Smooth muscle cell (in vitro differentiated cells): ENCODE measurements around the gene FXYD2. TPM values are rescaled to one million over a fixed set of nuclear protein-coding genes. Genes with fewer than 3 reads are reported as not detected.

Source experiments
- DNase-seq: peaks from one replicate; lab custom pipeline; 2025; ENCODE audit not compliant: unreplicated experiment; lab: John Stamatoyannopoulos, UW
- H2AFZ ChIP-seq: fragments of 200-600 bp; sonication (generic); 2 replicates; pipeline ENCODE4 v1.6.0; 2016; ENCODE audit warnings: antibody characterized with exemption, low read depth, mild to moderate bottlenecking
- H3F3A ChIP-seq: fragments of 200-600 bp; sonication (generic); 2 replicates; pipeline ENCODE4 v1.6.0; 2017; ENCODE audit warnings: antibody characterized with exemption, low read depth
- H3K27ac ChIP-seq: fragments of 200-600 bp; sonication (generic); 2 replicates; pipeline ENCODE4 v1.5.1; 2016; ENCODE audit warnings: low read depth, mild to moderate bottlenecking
- H3K27me3 ChIP-seq: fragments of 200-600 bp; sonication (generic); 2 replicates; pipeline ENCODE4 v1.6.1; 2016; ENCODE audit warnings: low read depth, mild to moderate bottlenecking
- H3K36me3 ChIP-seq: fragments of 200-600 bp; sonication (generic); 2 replicates; pipeline ENCODE4 v1.5.1; 2016; ENCODE audit warnings: low read depth
- H3K4me1 ChIP-seq: fragments of 200-600 bp; sonication (generic); 2 replicates; pipeline ENCODE4 v1.5.1; 2016; ENCODE audit warnings: low read depth
- H3K4me2 ChIP-seq: fragments of 200-600 bp; sonication (generic); 2 replicates; pipeline ENCODE4 v1.6.0; 2016; ENCODE audit warnings: mild to moderate bottlenecking
- H3K4me3 ChIP-seq: fragments of 200-600 bp; sonication (generic); 2 replicates; pipeline ENCODE4 v1.5.1; 2016; ENCODE audit warnings: mild to moderate bottlenecking
- H3K79me2 ChIP-seq: fragments of 200-600 bp; sonication (generic); 2 replicates; pipeline ENCODE4 v1.6.0; 2016; ENCODE audit warnings: low read depth, mild to moderate bottlenecking
- H3K9ac ChIP-seq: fragments of 200-600 bp; sonication (generic); 2 replicates; pipeline ENCODE4 v1.6.0; 2016; ENCODE audit warnings: low read depth
- H3K9me3 ChIP-seq: fragments of 200-600 bp; sonication (generic); replicated peaks from 2 replicates; pipeline ENCODE4 v1.5.1; 2016; ENCODE audit warnings: low read depth
- H4K20me1 ChIP-seq: fragments of 200-600 bp; sonication (generic); 2 replicates; pipeline ENCODE4 v1.6.0; 2016; ENCODE audit warnings: low read depth
- CTCF ChIP-seq: fragments of 200-600 bp; sonication (generic); IDR thresholded peaks from 2 replicates; pipeline ENCODE4 v1.5.1; 2017; ENCODE audit warnings: borderline replicate concordance, mild to moderate bottlenecking, antibody characterized with exemption; ENCODE audit not compliant: insufficient read depth, poor library complexity, severe bottlenecking
- WGBS: methylation state at CpG from one replicate; pipeline ENCODE4 v1.1.7; 2016; ENCODE audit warnings: low lambda C conversion rate; 5-methylcytosine and 5-hydroxymethylcytosine counted together
- polyA plus RNA-seq: library from polyadenylated mRNA; unstranded; fragments of >200 nt; fragmentation: Nextera tagmentation; extraction: Ambion mirVana; gene quantifications from 2 replicates; pipeline ENCODE4 v1.2.1, GENCODE V29; 2016
- total RNA-seq: library from RNA; depleted of rRNA; stranded (reverse); fragments of >200 nt; gene quantifications from 2 replicates; pipeline ENCODE4 v1.2.3, GENCODE V29; 2014

The FXYD2 gene
- total and polyA plus RNA-seq, 2 experiments from 2014 or later, result 1.00 TPM; not detected in 1

GRCh38 chr11:117780456-117780855 is 44.1 kb downstream of the FXYD2 start:
- H3K79me2 ChIP-seq, result no peaks in the 10 kb centered on the region
- no peaks in the 10 kb centered on the region for H3K36me3 ChIP-seq
- H3K9me3 ChIP-seq, result no peaks in the 10 kb centered on the region
- H3K4me3 ChIP-seq, result no peak overlapping the region
- no peak for DNase-seq
- no peaks in the 10 kb centered on the region for H4K20me1 ChIP-seq
- no peak for TF ChIP-seq CTCF
- peaks cover 92% of the 10 kb centered on the region for H3K27me3 ChIP-seq
- H3K9ac ChIP-seq, result no peak overlapping the region
- H3K27ac ChIP-seq, result no peak overlapping the region
- 91% methylated on average over 26 of the region's 26 CpGs for WGBS
- H3K4me2 ChIP-seq, result no peak overlapping the region
- H3F3A ChIP-seq, result no peaks in the 10 kb centered on the region
- H2AFZ ChIP-seq, result no peak overlapping the region
- H3K4me1 ChIP-seq, result no peaks in the 10 kb centered on the region

GRCh38 chr11:117774553-117774952 is 50.0 kb downstream of the FXYD2 start:
- no peak overlapping the region for H3K27ac ChIP-seq
- TF ChIP-seq CTCF, result no peak
- H3F3A ChIP-seq, result no peaks in the 10 kb centered on the region
- DNase-seq, result no peak
- H3K4me3 ChIP-seq, result no peak overlapping the region
- no peak overlapping the region for H3K4me2 ChIP-seq
- H3K36me3 ChIP-seq, result no peaks in the 10 kb centered on the region
- no peaks in the 10 kb centered on the region for H3K4me1 ChIP-seq
- no peak overlapping the region for H3K9ac ChIP-seq
- peaks cover 49% of the 10 kb centered on the region for H3K27me3 ChIP-seq
- no peak overlapping the region for H2AFZ ChIP-seq
- H4K20me1 ChIP-seq, result no peaks in the 10 kb centered on the region
- WGBS, result 86% methylated on average over 3 of the region's 3 CpGs
- no peaks in the 10 kb centered on the region for H3K79me2 ChIP-seq
- H3K9me3 ChIP-seq, result no peaks in the 10 kb centered on the region

GRCh38 chr11:117772360-117772759 is 52.2 kb downstream of the FXYD2 start:
- Histone ChIP-seq H3K9ac (no peak overlapping the region), H3K79me2 (no peaks in the 10 kb centered on the region), H3K36me3 (no peaks in the 10 kb centered on the region), H3K9me3 (no peaks in the 10 kb centered on the region), H3K4me2 (no peak overlapping the region), H3K4me3 (no peak overlapping the region), H3K4me1 (no peaks in the 10 kb centered on the region), H4K20me1 (no peaks in the 10 kb centered on the region), H2AFZ (no peak overlapping the region), H3F3A (no peaks in the 10 kb centered on the region), H3K27me3 (peaks cover 43% of the 10 kb centered on the region), H3K27ac (no peak overlapping the region)
- WGBS, result 88% methylated on average over 6 of the region's 6 CpGs
- no peak for DNase-seq
- no peak for TF ChIP-seq CTCF

- Histone ChIP-seq H3K4me3 (no peak overlapping the region), H3F3A (no peaks in the 10 kb centered on the region), H3K9ac (no peak overlapping the region), H3K4me2 (no peak overlapping the region), H2AFZ (no peak overlapping the region), H3K27me3 (peaks cover 43% of the 10 kb centered on the region), H3K79me2 (no peaks in the 10 kb centered on the region), H4K20me1 (no peaks in the 10 kb centered on the region), H3K9me3 (no peaks in the 10 kb centered on the region), H3K36me3 (no peaks in the 10 kb centered on the region), H3K4me1 (no peaks in the 10 kb centered on the region), H3K27ac (no peak overlapping the region)
- no peak for DNase-seq
- TF ChIP-seq CTCF, result no peak
- 92% methylated on average over 7 of the region's 7 CpGs for WGBS
These were observed 52.7 kb downstream of the FXYD2 start for GRCh38 chr11:117771841-117772240.
